ENCODE data around the gene PALD1.
"Not testable (repeated sequence)": the region's sequence is repeated elsewhere in the genome, so short reads cannot be mapped to it uniquely, and the experiment has no call there.

Gene PALD1

DNA sequence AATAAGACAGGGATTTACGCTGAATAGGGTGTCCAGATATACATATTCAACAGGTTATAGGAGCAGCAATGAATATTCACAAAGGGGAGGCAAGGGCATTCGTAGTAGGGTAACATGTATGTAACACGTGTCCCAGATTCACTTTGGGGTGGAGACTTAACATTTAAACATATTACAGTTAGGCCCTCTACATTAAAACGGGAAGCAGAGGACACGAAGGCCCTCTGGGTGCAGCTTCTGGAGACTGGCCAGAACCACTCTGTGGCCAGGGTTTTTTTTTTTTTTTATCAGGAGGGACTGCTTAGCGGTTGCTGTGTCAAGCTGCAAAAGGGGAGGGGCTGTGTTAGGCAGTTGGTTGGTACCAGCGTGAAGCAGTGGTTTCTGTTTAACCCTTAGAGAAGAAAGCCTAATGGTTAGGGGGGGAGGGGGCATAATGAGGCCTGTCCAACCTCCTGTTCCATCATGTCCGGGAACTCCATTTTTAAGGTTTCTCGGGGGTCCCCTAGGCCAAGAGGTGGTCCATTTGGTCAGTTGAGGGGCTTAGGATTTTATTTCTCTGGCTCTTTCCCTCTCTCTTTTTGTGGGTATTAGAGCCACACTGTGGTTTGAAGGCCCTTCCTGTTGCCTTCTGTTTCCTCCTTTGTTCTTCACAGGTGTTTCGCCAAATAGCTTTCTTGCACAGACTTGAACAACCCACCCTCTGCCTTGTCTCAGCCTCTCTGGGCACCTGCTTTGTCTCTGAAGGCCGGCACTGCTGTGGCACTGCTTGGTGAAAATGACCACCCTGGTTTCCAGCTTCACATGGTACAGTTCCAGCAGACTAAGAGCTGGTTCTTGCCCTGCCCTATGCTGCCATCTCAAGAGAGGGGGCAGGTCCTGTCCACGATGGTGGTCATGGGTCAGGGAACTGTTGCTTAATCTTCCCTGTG is 97.6 kb downstream of the PALD1 start:
- DNase-seq: peak; percentile 54

DNA sequence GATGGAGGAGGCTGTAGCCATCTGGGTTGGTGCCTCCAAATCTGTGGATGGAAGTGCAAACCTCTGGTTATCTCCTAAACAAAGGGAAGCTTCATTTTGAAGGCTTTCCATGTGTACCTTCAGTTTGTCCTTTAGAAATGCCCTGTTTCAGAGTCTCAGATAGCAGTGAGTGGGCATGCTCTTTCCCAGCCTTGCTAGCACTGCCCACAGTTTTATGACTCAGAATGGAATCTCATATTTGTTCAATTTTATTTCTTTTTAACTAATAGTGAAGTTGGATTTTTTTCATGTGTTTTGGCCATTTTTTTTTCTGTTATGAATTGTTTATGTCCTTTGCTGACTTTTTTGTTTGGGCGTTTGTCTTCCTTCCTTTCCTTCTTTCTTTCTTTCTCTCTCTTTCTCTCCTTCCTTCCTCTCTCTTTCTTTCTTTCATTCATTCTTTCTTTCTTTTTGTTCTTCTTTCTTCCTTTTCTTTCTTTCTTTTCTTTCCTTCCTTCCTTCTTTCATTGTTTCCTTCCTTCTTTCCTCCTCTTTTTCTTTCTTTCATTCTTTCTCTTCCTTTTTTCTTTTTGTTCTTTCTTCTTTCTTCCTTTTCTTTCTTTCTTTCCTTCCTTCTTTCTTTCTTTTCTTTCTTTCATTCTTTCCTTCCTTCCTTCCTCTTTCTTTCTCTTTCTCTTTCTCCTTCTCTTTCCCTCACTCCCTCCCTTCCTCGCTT is 98.4 kb downstream of the PALD1 start:
- DNase-seq: no peak

DNA sequence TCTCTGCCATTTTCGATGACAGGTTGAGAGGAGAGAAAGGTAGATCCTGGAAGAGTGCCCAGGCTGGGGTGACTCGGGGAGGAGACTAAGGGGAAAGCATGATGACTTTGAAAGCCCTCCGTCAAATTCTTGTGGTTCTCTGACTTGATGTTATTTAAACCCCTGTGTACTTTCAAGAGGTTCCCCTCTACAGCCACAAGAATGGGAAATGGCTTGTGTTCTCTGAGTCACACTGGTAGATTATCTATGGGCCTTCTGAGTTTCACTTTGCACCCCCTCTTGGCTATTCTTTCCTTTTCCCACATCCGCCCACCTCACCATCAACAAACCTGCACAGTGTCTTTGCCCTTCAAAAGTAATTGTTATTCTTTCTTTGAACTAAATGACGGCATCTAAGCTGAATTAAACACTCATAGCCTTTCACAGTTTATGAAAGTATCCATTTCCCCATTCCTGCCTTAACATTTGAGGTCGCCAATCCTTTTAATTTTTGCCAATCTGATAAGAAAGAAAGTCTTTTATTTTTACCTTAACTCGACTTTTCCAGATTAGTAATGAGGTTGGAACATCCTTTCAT is 99.9 kb downstream of the PALD1 start:
- DNase-seq: peak; percentile 62

DNA sequence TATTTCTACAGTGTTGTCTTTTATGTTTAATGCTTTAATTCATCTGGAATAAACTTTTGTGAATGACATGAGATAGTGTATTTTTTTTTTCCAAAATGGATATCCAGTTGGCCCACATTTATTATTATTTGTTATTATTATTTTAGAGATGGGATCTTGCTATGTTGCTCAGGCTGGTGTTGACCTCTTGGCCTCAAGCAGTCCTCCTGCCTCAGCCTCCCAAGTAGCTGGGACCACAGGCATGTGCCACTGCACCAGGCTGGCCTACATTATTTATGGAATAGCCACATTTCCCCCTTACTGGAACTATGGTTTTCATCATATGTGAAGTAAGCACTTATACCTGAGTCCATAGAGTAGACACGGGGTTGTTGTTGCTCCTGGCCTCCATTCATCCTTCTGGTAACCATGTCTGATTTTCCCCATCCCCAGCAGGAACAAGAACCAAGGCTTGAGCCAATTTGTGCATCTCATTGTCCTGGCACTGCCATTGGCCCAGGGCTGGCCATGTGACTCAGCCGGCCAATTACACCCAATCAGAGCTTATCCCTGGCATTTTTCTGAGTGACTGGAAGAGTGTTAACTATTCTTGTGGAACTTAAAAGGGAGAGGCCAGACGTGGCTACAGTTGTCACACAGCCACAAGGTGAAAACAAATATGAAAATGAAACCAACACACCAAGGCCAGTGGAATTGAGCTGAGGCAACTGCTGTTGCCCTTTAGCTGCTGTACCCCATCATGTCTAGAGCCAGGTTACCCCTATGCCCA is 100.9 kb downstream of the PALD1 start:
- peak; percentile 49 for DNase-seq

DNA sequence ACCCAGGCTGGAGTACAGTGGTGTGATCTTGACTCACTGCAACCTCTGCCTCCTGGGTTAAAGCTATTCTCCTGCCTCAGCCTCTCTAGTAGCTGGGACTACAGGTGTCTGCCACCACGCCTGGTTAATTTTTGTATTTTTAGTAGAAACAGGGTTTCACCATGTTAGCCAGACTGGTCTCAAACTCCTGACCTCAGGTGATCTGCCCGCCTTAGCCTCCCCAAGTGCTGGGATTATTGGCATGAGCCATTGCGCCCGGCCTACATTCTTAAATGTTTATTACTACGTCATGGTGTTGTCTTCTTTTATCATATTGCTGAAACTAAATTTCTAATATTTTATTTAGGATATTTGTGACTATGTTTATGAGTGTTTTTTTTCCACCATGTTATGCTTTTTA is 102.6 kb downstream of the PALD1 start:
- not testable (repeated sequence) for DNase-seq

DNA sequence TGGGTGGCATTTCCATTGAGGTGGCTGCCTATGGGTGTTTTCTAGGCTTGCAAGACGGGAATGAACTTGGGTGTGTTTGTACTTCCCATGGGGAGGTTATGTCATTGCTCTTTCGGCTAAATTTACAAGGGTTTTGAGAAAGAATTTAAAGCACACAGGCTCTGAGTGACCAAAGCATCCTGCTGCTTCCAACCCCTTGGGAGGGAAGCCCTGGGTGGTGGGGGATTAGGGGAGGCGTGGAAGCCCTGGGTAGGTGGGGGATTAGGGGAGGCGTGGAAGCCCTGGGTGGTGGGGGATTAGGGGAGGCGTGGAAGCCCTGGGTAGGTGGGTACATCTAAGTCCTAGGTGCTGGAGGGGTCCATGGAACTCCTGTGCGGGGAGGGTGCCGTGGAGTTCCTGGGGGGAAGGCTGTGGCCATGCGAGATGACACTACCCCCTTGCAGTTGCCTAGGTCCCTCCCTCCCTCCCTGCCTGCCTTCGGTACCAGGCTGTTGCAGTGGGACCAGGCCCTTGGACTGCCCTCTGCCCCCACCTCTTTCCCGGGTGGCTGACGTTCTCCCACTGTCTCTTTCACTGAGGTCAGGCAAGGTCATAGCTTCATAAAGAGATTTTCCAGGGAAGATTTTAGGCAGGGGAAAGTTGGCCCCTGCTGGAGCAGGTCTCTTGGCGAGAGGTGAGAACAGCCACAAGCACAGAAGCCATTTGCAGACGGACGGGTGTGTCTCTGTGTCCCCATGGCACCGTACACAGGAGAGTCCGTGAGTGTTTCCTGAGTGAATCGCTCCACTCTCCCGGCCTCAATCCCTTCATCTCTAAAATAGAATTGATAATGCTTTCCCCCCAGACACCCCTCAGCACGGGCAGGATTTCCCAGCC is 104.5 kb downstream of the PALD1 start:
- no peak for DNase-seq

DNA sequence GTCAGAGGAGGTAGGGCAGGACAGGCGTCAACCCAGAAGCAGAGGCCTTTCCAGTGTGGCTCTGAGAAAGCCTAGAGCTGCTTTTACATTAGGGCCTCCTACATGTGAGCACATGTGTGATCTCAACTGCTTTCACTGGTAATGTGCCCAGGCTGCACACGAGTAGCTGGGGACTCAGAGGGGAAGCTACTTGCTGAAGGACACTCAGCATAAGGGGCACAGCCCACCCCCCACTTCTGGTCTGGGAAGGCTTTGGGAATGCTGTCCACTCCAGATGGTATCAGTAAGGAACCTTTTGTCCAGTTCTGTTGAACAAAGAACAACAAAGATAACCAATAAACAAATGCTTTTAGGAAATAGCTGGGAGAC is 105.1 kb downstream of the PALD1 start:
- DNase-seq: no peak

DNA sequence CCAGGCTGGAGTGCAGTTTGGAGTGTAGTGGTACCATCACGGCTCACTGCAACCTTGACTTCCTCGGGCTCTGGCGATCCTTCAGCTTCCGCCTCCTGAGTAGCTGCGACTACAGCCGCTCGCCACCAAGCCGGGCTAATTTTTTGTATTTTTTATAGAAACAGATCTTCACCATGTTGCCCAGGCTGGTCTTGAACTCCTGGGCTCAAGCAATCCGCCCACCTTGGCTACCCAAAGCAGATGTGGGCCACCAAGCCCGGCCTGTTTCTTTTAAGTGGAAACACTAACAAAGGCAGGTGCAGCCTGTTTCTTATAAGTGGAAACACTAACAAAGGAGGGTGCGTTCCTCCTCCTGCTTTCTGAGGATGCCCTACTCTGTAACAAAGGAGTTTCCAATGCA is 105.8 kb downstream of the PALD1 start:
- DNase-seq: no peak

DNA sequence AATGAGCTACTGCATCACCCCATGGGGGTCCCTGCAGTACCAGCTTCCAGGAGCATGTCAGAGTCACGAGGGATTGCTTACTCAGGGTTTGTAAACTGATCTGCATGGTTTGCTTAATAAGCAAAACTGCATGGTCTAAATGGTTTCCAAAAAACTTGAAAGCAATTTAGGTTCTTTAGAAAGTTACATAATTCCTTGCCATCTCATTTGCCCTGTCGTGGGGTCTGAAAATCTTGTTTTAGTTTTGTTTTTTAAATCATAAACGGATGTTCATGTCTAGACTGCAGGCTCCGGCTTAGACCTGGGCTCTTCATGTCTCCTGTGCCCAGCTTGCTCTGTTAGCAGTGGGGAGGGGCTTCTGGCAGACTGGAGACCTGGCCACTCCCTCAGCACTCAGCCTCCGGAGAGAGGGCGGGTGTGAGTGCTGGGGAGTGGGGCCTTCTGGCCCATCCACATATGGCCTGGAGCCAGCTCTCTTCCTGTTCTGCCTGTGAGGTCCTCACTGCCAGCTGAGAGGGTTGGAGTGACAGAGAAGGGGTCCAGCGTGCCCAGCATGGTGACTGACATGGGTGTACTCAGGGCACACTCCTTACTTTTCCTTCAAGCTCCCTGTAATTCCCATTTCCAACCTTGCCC is 106.5 kb downstream of the PALD1 start:
- DNase-seq: no peak

DNA sequence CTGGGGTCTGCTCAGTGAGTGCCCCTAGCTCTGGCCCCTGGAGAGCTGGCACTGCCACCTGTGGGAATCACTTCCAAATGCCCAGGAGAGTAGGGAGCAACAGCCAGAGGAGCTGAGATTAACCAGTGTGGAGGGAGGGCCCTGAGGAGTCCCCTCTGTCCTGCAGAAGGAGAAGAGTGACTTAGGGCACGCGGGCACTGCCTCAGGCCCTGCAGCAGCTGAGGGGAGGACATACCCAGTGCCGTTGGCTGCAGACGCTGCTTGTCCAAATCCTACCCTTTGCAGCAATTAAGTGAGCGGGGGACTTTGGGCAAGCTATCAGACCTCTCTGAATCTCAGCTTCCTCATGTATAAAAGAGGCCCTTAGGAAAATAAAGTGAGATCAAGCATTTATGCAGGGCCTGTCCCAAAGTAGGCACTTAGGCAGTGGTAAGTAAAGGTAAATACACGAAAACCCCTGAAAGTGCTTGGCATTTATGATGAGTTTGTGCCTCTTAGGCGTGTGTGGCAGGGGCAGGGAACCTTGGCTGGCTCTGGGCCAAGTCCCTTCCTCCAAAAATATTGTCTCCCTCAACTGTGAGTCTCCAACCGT is 107.1 kb downstream of the PALD1 start:
- no peak for DNase-seq

DNA sequence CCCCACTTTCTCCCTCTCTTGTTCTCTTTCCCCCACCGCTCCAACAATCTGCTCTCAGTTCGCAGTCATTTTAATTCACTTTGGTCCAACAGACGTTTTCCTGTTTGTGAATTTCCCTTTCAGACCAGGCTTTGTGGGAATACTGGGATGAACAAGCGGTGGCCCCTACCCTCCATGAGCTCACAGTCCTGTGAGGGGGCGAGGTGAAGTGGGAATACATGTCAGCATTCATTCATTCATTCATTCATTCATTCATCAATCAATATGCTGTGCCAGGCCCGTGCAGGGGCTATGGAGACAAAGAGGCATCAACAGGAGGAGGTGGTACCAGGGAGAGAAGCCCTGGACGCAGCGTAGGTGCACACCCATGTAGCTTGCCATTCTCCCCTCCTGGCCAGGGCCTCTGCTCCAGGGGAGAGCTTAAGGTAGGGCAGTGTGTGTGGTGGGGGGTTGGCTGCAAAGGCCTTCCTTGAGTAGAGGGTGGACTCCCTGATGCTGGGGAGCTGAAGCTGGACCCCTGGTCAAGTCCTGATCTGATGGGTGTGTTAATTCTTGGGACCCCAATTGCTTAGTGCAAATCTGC is 107.9 kb downstream of the PALD1 start:
- DNase-seq: no peak

DNA sequence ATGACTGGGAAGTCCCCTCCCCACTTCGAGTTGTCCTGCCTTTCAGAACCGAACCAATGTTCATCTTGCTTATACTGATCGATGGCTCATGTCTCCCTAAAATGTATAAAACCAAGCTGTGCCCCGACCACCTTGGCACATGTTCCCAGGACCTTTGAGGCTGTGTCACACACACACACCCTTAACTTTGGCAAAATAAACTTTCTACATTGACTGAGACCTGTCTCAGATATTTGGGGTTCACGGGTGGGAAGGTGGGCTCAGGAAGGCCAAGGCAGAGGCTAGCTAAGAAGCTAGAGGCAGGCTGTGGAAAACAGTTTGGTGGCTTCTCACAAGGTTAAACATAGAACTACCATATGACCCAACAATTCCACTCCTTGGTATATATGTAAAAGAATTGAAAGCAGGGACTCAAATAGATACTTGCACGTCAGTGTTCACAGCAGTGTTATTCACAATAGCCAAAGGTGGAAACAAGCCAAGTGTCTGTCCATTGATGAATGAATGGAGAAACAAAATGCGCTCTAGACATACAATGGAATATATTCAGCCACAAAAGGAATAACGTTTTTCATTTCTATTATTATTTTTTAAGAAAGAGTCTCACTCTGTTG is 108.6 kb downstream of the PALD1 start:
- no peak for DNase-seq

DNA sequence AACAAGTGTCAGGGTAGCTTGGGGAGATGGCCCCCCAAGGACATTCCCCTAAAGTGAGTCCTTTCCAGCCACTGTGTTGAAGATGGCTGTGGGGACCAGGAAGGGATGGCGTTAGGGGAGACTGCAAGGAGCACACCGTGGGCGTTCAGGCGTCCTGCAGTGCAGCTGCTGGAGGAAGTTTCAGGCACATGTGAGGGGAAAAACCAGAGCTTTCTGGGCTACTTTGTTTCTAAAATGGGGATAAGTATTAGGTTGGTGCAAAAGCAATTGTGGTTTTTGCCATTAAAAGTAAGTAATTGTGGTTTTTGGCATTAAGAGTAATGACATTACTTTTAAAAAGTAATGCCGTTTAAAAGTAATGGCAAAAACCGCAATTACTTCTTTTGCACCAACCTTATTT is 109.7 kb downstream of the PALD1 start:
- DNase-seq: no peak

DNA sequence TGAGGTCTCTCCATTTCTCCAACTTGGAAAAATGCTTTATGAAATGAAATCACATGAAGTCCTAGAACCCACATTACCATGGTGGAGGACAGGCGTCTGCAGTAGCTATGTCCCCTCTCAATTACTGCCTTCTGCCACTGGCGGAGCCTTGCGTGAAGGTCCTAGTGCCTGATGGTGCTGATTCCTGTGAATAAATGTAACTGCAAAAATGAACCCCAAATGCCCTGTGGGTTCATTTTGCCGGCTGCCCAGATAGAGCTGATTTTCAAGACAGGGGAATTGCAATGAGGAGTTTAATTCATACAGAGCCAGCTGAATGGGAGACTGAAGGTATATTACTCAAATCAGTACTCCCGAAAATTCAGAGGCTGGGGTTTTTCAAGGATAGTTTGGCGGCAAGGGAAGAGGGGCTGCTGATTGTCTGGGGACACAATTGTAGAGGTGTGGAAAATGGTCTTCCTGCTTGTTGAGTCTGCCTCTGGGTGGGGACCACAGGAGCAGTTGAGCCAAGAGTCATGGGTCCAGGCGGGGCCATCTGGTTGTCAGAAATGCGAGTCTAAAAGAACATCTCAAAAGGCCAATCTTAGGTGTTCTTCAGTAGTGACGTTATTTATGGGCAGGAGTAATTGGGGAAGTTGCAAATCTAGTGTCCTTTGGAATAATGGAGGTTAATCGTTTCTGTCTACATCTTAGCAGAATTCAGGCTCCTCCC is 110.4 kb downstream of the PALD1 start:
- no peak for DNase-seq

DNA sequence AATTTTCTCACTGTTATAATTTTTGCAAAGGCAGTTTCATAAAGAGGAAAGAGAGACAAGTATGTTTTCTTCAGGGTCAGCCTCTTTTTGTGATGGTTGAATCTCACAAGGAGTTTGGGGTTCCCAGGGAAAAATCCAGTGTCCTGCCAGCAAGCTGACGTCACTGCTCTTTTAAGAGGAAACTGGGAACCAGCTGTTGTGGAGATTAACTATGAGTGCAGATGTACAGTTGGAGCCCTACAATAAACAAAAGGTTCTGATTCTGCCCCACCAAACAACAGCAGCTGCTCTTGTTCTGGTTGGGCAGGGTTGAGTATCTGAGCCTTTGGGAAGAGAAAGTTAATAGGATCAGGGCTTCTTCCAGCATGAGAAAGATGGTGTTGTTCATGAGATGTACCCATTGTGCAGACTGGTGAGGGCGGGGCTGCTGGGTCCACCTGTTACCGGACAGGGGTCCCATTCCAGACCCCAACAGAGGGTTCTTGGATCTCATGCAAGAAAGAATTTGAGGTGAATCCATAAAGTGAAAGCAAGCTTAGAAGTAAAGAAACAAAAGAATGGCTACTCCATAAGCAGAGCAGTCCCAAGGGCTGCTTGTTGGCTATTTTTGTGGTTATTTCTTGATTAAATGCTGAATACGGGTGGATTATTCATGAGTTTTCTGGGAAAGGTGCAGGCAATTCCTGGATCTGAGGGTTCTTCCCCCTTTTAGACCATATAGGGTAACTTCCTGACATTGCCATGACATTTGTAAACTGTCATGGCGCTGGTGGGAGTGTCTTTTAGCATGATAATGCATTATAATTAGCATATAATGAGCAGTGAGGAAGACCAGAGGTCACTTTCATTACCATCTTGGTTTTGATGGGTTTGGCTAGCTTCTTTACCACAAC is 111.4 kb downstream of the PALD1 start:
- no peak for DNase-seq

DNA sequence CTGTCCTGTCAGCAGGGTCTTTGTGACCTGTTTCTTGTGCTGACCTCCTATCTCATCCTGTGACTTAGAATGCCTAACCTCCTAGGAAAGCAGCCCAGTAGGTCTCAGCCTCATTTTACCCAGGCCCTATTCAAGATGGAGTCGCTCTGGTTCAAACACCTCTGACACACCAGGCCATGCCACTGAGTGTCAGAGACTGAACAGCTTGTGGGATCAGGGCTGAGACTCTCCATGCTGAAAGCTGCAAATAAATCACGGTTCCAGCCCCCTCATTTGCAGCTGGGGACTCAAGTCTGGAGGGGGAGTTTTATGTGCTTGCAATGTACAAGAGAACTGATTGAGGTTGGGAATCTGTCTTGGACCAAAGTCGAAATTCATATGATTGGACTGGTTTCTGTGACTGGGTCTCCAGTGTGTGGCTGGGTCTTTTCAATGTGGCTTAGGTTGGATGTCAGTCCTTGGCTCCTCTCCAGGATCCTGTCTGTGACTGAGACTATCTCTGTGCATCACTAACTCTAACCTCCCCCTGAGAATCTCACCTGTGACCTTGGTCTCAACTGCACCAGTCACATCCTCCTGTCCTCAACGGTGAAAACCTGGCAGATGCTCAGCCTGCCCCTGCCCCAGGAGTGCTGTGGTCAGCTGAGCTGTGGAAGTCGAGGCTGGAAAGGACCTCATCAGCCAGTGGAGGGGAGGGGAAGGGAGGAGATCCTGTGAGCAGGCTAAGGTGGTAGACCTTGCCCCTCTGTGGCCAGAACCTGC is 112.3 kb downstream of the PALD1 start:
- no peak for DNase-seq

DNA sequence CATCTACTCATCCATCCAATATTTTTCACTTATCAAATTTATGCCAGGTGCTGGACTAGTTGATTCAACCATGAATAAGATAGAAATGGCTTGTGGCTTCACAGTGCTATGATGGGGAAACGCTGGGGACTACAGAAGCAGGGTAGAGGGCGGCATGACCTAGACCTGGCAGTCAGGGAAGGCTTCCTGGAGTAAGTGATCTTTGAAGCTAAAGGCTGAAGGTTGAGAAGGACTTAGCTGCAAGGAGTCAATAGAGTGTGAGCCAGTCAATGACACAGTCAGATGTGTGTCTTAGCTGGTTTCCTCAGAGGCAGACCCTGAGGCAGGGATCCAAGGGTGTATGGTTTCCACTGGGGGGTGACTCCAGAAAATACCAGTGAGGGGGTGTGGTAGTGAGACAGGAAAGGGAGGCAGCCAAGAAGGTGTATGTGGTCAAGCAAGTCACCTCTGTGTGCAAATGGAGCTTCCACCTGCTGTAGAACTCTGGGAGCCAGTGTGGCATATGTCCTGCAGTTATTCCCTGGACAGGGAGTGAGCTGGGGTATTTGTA is 113.7 kb downstream of the PALD1 start:
- no peak for DNase-seq
